Tibial artery (tissue), 4 donors: ENCODE measurements around the gene TRIM26.
A peak's percentile ranks its signal among the peaks of the same experiment; 100 is the strongest.

Experiments used
- DNase-seq, 2 donors: peaks; one replicate each; pipeline ENCODE4 v3.0.0-alpha.2; 2019
- H3K27ac ChIP-seq, 2 donors: fragments of 200-600 bp; sonication (generic) in 1 of 2; 1 replicate in 1 of 2; 2 replicates in 1 of 2; pipeline ENCODE4 v1.5.1; 2018 to 2019; ENCODE audit warnings: mild to moderate bottlenecking in 1 of 2
- H3K27me3 ChIP-seq, 2 donors: fragments of 200-600 bp; sonication (generic) in 1 of 2; one replicate each; pipeline versions ENCODE4 v1.5.1 to v1.6.0; 2016 to 2019
- H3K36me3 ChIP-seq, 3 donors: fragments of 200-600 bp; sonication (generic) in 2 of 3; one replicate each; pipeline ENCODE4 v1.5.1; 2016 to 2019; ENCODE audit warnings: mild to moderate bottlenecking in 2 of 3
- H3K4me1 ChIP-seq, 4 donors: fragments of 200-600 bp; sonication (generic) in 2 of 4; 1 replicate in 3 of 4; 2 replicates in 1 of 4; pipeline ENCODE4 v1.5.1; 2016 to 2019
- H3K4me3 ChIP-seq, 2 donors: fragments of 200-600 bp; sonication (generic) in 1 of 2; 1 replicate in 1 of 2; 2 replicates in 1 of 2; pipeline ENCODE4 v1.5.1; 2018 to 2019; ENCODE audit warnings: mild to moderate bottlenecking in 2 of 2
- H3K9me3 ChIP-seq, 3 donors: fragments of 200-600 bp; sonication (generic) in 1 of 3; one replicate each; pipeline ENCODE4 v1.5.1; 2016 to 2019
- CTCF ChIP-seq, 2 experiments: fragments of 200-600 bp in 1 of 2; fragments of 450-650 bp in 1 of 2; IDR thresholded peaks; one replicate each; pipeline ENCODE4 v1.5.1; 2017 to 2019; ENCODE audit warnings: antibody characterized with exemption in 2 of 2, mild to moderate bottlenecking in 1 of 2, moderate library complexity in 1 of 2
- intact Hi-C: fragments of 100-400 bp; cut with DNase I; formaldehyde crosslinking; loops from one replicate; pipeline ENCODE4 v1.15.0; 2023; ENCODE audit warnings: low total_unique reads

Gene TRIM26

DNA sequence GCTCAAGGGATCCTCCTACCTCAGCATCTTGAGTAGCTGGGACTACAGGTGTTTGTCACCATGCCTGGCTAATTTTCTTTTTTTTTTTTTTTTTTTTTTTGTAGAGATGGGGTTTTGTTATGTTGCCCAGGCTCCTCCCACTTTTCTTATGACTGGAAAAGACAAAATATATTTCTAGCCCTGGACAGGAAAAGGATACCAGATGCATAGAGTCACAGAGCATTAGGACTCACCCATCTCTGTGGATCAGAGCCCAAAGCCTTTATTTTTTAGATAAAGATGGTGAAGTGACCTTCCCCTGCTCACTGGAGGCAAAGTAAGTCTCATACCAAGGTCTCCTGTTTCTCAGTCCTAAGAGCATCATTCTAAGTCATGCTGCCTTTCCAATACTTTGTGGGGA lies 55.6 kb downstream of the TRIM26 start:
- Histone ChIP-seq H3K27me3 (peaks cover 0 to 29% of the 10 kb centered on the region in 2 donors), H3K9me3 (no peaks in the 10 kb centered on the region), H3K4me3 (no peak overlapping the region), H3K4me1 (peaks cover 0 to 5% (median 2%) of the 10 kb centered on the region in 4 donors), H3K27ac (no peak overlapping the region), H3K36me3 (no peaks in the 10 kb centered on the region)
- DNase-seq: no peak
- no peak for TF ChIP-seq CTCF (IDR thresholded peaks at IDR 0.05)
- intact Hi-C loops: no loop called here

DNA sequence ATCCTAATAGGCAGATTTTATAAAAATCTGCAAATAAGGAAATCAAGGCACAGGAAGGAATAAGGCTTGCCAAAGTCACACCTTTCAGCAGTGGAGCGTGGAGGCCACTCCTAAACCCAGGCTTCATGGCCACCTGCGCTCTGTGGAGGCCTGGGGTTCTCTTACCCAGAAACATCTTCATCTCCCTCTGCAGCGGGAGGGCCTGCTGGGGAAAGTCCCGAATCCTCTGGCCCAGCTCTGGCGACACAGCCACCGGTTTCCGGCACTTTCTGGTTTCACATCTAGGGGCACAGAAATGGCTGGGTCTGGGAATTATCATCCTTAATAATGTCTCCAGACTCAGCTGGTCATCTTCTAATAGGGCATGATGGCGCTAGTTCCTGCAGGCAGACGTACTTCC lies 56.4 kb downstream of the TRIM26 start:
- Histone ChIP-seq H3K27ac (no peak overlapping the region), H3K4me3 (no peak overlapping the region), H3K36me3 (no peaks in the 10 kb centered on the region), H3K4me1 (peaks cover 0 to 5% (median 2%) of the 10 kb centered on the region in 4 donors), H3K27me3 (peaks cover 0 to 29% of the 10 kb centered on the region in 2 donors), H3K9me3 (no peaks in the 10 kb centered on the region)
- no peak for TF ChIP-seq CTCF (IDR thresholded peaks at IDR 0.05)
- intact Hi-C loops: no loop called here
- DNase-seq: no peak

GRCh38 chr6:30156262-30156599 lies 57.0 kb downstream of the TRIM26 start:
- intact Hi-C loops: no loop called here
- peaks cover 0 to 5% (median 2%) of the 10 kb centered on the region in 4 donors for H3K4me1 ChIP-seq
- H3K27me3 ChIP-seq: peaks cover 0 to 29% of the 10 kb centered on the region in 2 donors
- H3K27ac ChIP-seq: no peak overlapping the region
- peak in 1 of 2 donors; percentile 54 for DNase-seq
- no peak overlapping the region for H3K4me3 ChIP-seq
- no peaks in the 10 kb centered on the region for H3K9me3 ChIP-seq
- TF ChIP-seq CTCF (IDR thresholded peaks at IDR 0.05): no peak
- no peaks in the 10 kb centered on the region for H3K36me3 ChIP-seq

- Histone ChIP-seq H3K4me1 (peaks cover 0 to 5% (median 2%) of the 10 kb centered on the region in 4 donors), H3K36me3 (no peaks in the 10 kb centered on the region), H3K27me3 (peaks cover 0 to 26% of the 10 kb centered on the region in 2 donors), H3K27ac (no peak overlapping the region), H3K9me3 (no peaks in the 10 kb centered on the region), H3K4me3 (no peak overlapping the region)
- intact Hi-C loops: no loop called here
- no peak for TF ChIP-seq CTCF (IDR thresholded peaks at IDR 0.05)
- no peak for DNase-seq
These were observed 57.5 kb downstream of the TRIM26 start for GRCh38 chr6:30155520-30156261.

DNA sequence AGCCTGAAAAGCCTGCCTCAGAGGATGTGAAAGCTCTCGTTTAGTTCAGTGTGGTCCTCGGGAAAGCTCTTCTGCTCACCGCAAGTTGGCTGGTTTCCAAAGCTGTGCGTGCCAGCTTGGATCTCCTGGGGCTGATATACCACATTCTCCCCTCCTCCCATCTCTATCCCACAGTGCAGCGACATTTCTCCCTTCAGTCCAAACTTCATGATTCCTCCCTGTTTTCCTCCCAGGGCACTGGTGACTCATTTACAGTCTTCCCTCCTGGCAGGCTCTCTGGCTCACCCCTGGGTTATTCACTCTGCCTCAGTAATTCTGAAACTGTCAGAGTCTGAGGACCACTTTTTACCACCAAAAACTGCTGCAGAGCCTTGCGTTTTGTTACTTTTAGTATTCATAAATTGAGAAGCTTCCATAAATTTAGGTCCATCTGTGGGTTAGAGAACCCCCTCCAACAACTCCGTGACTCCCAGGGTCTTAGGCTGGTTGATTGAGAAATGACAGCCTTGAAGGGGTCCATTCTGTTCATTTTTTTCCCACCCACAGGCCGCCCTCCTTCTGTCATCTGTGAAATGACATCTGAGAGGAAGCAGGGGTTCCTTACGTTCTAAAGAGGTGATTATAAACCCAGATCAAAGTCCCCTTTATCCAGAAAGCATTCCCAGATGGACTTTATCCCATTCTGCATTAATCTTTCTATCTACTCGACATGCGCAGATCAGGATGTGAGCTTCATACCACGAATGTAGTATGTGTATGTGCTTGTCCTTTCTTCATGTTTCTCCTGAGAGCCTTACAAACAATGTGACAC lies 58.3 kb downstream of the TRIM26 start:
- no peak for TF ChIP-seq CTCF (IDR thresholded peaks at IDR 0.05)
- no peak for DNase-seq
- no peaks in the 10 kb centered on the region for H3K9me3 ChIP-seq
- intact Hi-C loops: no loop called here
- H3K27ac ChIP-seq: no peak overlapping the region
- peaks cover 0 to 25% of the 10 kb centered on the region in 2 donors for H3K27me3 ChIP-seq
- H3K4me3 ChIP-seq: no peak overlapping the region
- H3K4me1 ChIP-seq: peaks cover 0 to 5% (median 2%) of the 10 kb centered on the region in 4 donors
- H3K36me3 ChIP-seq: no peaks in the 10 kb centered on the region
